Prostate gland (tissue), 2 donors: ENCODE results near the gene KANSL1. TPM values are rescaled to one million over a fixed set of nuclear protein-coding genes. Genes with fewer than 3 reads are reported as not detected.

ENCODE experiments used
- DNase-seq: peaks from one replicate; pipeline ENCODE4 v3.0.0-alpha.2; 2019; ENCODE audit warnings: low spot score
- H3K27ac ChIP-seq, 2 donors: fragments of 200-600 bp; sonication (generic); 2 replicates each; pipeline ENCODE4 v1.5.1; 2017 to 2019
- H3K27me3 ChIP-seq: fragments of 200-600 bp; sonication (generic); replicated peaks from 2 replicates; pipeline ENCODE4 v1.5.1; 2019; ENCODE audit not compliant: insufficient read depth
- H3K36me3 ChIP-seq, 2 donors: fragments of 200-600 bp; sonication (generic); 1 replicate in 1 of 2; 2 replicates in 1 of 2; pipeline versions ENCODE4 v1.5.1 to v1.8.1; 2017 to 2019
- H3K4me1 ChIP-seq: fragments of 200-600 bp; sonication (generic); replicated peaks from 2 replicates; pipeline ENCODE4 v1.5.1; 2019
- H3K4me3 ChIP-seq, 2 donors: fragments of 200-600 bp; sonication (generic); 2 replicates each; pipeline ENCODE4 v1.5.1; 2017 to 2019
- H3K9me3 ChIP-seq: fragments of 200-600 bp; sonication (generic); 2 replicates; pipeline ENCODE4 v1.5.1; 2017
- CTCF ChIP-seq, 4 experiments: fragments of 200-600 bp in 2 of 4; fragments of 450-650 bp in 2 of 4; sonication (generic) in 2 of 4; IDR thresholded peaks; 1 replicate in 3 of 4; 2 replicates in 1 of 4; pipeline ENCODE4 v1.5.1; 2016 to 2019; ENCODE audit warnings: antibody characterized with exemption in 4 of 4, mild to moderate bottlenecking in 2 of 4, moderate library complexity in 2 of 4
- POLR2A ChIP-seq: fragments of 450-650 bp; IDR thresholded peaks from one replicate; pipeline ENCODE4 v1.6.1; 2016; ENCODE audit warnings: antibody characterized with exemption, mild to moderate bottlenecking
- POLR2AphosphoS5 ChIP-seq: sonication (generic); formaldehyde crosslinking; IDR thresholded peaks from one replicate; pipeline ENCODE4 v1.6.1; 2017; ENCODE audit warnings: antibody characterized with exemption
- WGBS: methylation state at CpG from one replicate; pipeline ENCODE4 v1.1.5; 2018; 5-methylcytosine and 5-hydroxymethylcytosine counted together
- intact Hi-C: fragments of 100-400 bp; cut with DNase I; formaldehyde crosslinking; loops from one replicate; pipeline ENCODE4 v1.14.2; 2022
- total RNA-seq, 2 donors: library from RNA; depleted of rRNA; stranded (reverse); fragments of >200 nt; gene quantifications; one replicate each; pipeline ENCODE4 v1.1.0, GENCODE V29; 2016

The KANSL1 gene
- total RNA-seq, 2 donors from 2014 or later: 60.4 to 109 TPM

DNA sequence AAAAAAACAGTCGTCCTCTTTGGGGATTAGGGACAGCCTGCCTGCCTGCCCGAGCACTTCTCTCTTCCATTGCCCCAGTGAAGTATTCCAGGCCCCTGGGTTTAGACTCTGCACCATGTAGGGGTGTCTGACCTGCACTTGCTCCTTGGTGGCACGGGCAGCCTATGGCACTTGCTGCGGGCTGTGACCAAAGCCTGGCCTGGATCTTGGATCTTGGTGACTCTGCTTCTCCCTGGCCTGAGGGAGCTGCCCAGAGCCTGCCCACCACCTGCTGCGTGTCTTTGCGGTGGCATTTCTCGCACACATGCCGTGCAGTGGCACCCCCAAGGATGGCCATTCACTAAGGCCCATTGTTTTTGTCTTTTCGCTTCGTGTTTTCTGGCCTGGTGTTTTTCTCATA is 200.3 kb downstream of the KANSL1 start:
- no peaks in the 10 kb centered on the region for H3K36me3 ChIP-seq
- no peaks in the 10 kb centered on the region for H3K9me3 ChIP-seq
- no peaks in the 10 kb centered on the region for H3K27me3 ChIP-seq
- H3K4me3 ChIP-seq: no peak overlapping the region
- H3K4me1 ChIP-seq: no peaks in the 10 kb centered on the region
- intact Hi-C loops: no loop called here
- no peak for DNase-seq
- H3K27ac ChIP-seq: no peak overlapping the region
- 79% methylated on average over 10 of the region's 10 CpGs for WGBS
- TF ChIP-seq POLR2AphosphoS5 (no peak), POLR2A (no peak), CTCF (IDR thresholded peaks at IDR 0.05) (no peak)

- Histone ChIP-seq H3K4me3 (no peak overlapping the region), H3K27me3 (no peaks in the 10 kb centered on the region), H3K4me1 (no peaks in the 10 kb centered on the region), H3K36me3 (no peaks in the 10 kb centered on the region), H3K27ac (no peak overlapping the region), H3K9me3 (no peaks in the 10 kb centered on the region)
- intact Hi-C loops: no loop called here
- no peak for DNase-seq
- WGBS: 80% methylated on average over 6 of the region's 6 CpGs
- no peak for TF ChIP-seq CTCF (IDR thresholded peaks at IDR 0.05)
- TF ChIP-seq POLR2AphosphoS5: no peak
- no peak for TF ChIP-seq POLR2A
Measured at GRCh38 chr17:45992175-45992574, 201.1 kb downstream of the KANSL1 start.

DNA sequence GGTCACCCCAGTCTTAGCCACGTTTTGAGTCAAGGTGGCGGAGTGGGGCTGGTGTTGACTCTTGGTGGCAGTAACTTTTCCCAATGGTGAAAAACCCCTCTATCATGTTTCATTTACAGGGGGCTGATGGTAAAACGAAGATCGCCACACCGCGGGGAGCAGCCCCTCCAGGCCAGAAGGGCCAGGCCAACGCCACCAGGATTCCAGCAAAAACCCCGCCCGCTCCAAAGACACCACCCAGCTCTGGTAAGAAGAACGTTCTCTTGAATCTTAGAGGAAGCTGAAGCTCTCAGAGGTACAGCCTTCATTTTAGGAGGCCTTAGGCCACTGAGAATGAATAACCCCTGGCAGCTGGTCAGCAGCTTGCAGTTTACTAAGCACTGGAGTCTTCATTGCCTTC is 201.9 kb downstream of the KANSL1 start:
- H3K4me1 ChIP-seq: no peaks in the 10 kb centered on the region
- intact Hi-C loops: no loop called here
- 93% methylated on average over 10 of the region's 10 CpGs for WGBS
- no peak overlapping the region for H3K4me3 ChIP-seq
- no peaks in the 10 kb centered on the region for H3K9me3 ChIP-seq
- no peaks in the 10 kb centered on the region for H3K27me3 ChIP-seq
- H3K36me3 ChIP-seq: no peaks in the 10 kb centered on the region
- no peak overlapping the region for H3K27ac ChIP-seq
- no peak for DNase-seq
- TF ChIP-seq CTCF (IDR thresholded peaks at IDR 0.05) (no peak), POLR2A (no peak), POLR2AphosphoS5 (no peak)

DNA sequence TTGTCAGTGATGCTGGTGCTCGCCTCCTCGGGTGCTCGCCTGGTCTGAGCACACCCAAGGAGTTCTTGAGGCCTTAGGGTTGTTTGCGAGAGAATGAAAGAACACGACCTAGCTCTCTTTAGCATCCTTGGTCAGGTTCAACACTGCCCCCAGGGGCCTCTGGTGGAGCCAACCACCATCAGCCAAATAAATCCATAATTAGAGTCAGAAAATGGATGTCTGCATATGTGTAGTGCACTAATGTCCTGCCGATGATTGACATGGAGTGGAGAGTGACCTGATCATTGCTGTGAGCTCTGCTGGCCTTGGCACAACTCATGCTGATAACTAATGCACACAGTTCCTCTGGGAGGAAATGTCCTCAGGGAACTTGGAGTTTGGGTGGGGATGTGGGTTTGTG is 202.3 kb downstream of the KANSL1 start:
- no peak overlapping the region for H3K27ac ChIP-seq
- no peaks in the 10 kb centered on the region for H3K36me3 ChIP-seq
- no peaks in the 10 kb centered on the region for H3K9me3 ChIP-seq
- intact Hi-C loops: no loop called here
- H3K4me3 ChIP-seq: no peak overlapping the region
- no peak for DNase-seq
- no peaks in the 10 kb centered on the region for H3K27me3 ChIP-seq
- 86% methylated on average over 6 of the region's 6 CpGs for WGBS
- no peaks in the 10 kb centered on the region for H3K4me1 ChIP-seq
- TF ChIP-seq POLR2AphosphoS5: no peak
- no peak for TF ChIP-seq CTCF (IDR thresholded peaks at IDR 0.05)
- TF ChIP-seq POLR2A: no peak

- H3K27ac ChIP-seq: no peak overlapping the region
- WGBS: 80% methylated on average over 3 of the region's 3 CpGs
- no peaks in the 10 kb centered on the region for H3K9me3 ChIP-seq
- H3K36me3 ChIP-seq: no peaks in the 10 kb centered on the region
- intact Hi-C loops: no loop called here
- TF ChIP-seq CTCF (IDR thresholded peaks at IDR 0.05): no peak
- no peak for TF ChIP-seq POLR2AphosphoS5
- TF ChIP-seq POLR2A: no peak
- no peak overlapping the region for H3K4me3 ChIP-seq
- no peak for DNase-seq
- no peaks in the 10 kb centered on the region for H3K27me3 ChIP-seq
- no peaks in the 10 kb centered on the region for H3K4me1 ChIP-seq
Measured at GRCh38 chr17:45989759-45990158, 203.5 kb downstream of the KANSL1 start.
